GM19193 (cell line): ENCODE data around the gene FLNA.

Source experiments
- POLR2A ChIP-seq: IDR thresholded peaks from 4 replicates; pipeline ENCODE4 v1.6.1; 2011; ENCODE audit not compliant: insufficient read depth, insufficient read length; ENCODE audit errors: extremely low read depth

The FLNA gene

GRCh38 chrX:154401918-154402621, 27.6 kb upstream of the FLNA start:
- TF ChIP-seq POLR2A = no peak

- peak; percentile 67 for TF ChIP-seq POLR2A
Measured at GRCh38 chrX:154401045-154401799, 26.8 kb upstream of the FLNA start.

- TF ChIP-seq POLR2A = no peak
Measured at GRCh38 chrX:154399527-154400368, 25.3 kb upstream of the FLNA start.

GRCh38 chrX:154398668-154399526, 24.5 kb upstream of the FLNA start:
- no peak for TF ChIP-seq POLR2A

GRCh38 chrX:154397888-154398667, 23.6 kb upstream of the FLNA start, which contains the start of gene RPL10:
Gene RPL10, plus strand, starts transcription at chrX:154398377. Its CDS starts 143 bp downstream, at chrX:154398520.
- TF ChIP-seq POLR2A = peak; percentile 99

- no peak for TF ChIP-seq POLR2A
Measured at GRCh38 chrX:154396973-154397887, 22.8 kb upstream of the FLNA start.

GRCh38 chrX:154384284-154384892, 10.0 kb upstream of the FLNA start:
- no peak for TF ChIP-seq POLR2A

GRCh38 chrX:154383359-154384283, 9.2 kb upstream of the FLNA start:
- TF ChIP-seq POLR2A = no peak

GRCh38 chrX:154382483-154383069, 8.1 kb upstream of the FLNA start:
- TF ChIP-seq POLR2A = no peak

GRCh38 chrX:154381271-154381670, 6.8 kb upstream of the FLNA start:
- no peak for TF ChIP-seq POLR2A

GRCh38 chrX:154380787-154381186, 6.4 kb upstream of the FLNA start:
- no peak for TF ChIP-seq POLR2A
